OCI-LY7 (cell line): Measurements from ENCODE around the gene INTS3.

Experiments
- CTCF ChIP-seq: fragments of 200-600 bp; sonication (generic); conservative IDR thresholded peaks from 2 replicates; pipeline ENCODE4 v1.5.1; 2014; ENCODE audit warnings: mild to moderate bottlenecking, antibody characterized with exemption, low read length, moderate library complexity, mixed read lengths
- EZH2phosphoT487 ChIP-seq: fragments of 200-600 bp; sonication (generic); IDR thresholded peaks from 2 replicates; pipeline ENCODE4 v1.6.1; 2018; ENCODE audit warnings: low read depth, borderline replicate concordance, mild to moderate bottlenecking, mixed run types, antibody characterized with exemption, low read length, moderate library complexity, mixed read lengths

GRCh38 chr1:153698020-153698922 lies 29.6 kb upstream of the INTS3 start:
- TF ChIP-seq CTCF (no peak), EZH2phosphoT487 (no peak)
